SK-N-MC (cell line): ENCODE results near the gene MYCBPAP.

ENCODE experiments used
- DNase-seq: peaks from one replicate; pipeline ENCODE4 v3.0.0-alpha.2; 2011; ENCODE audit warnings: low read depth, low spot score
- H3K27ac ChIP-seq: fragments of 200-600 bp; sonication (generic); 2 replicates; pipeline ENCODE4 v1.5.1; 2016; ENCODE audit warnings: mixed run types
- H3K36me3 ChIP-seq: fragments of 200-600 bp; sonication (generic); 2 replicates; pipeline ENCODE4 v1.6.1; 2017; ENCODE audit warnings: antibody characterized with exemption, low read length, mixed read lengths; ENCODE audit not compliant: insufficient read depth
- H3K4me3 ChIP-seq: fragments of 200-600 bp; sonication (generic); 2 replicates; pipeline ENCODE4 v1.5.1; 2016
- H3K9ac ChIP-seq: fragments of 200-600 bp; sonication (generic); 2 replicates; pipeline ENCODE4 v1.8.0; 2017; ENCODE audit warnings: mixed run types, mixed read lengths; ENCODE audit not compliant: insufficient read length
- H3K9me3 ChIP-seq: fragments of 200-600 bp; sonication (generic); 2 replicates; pipeline ENCODE4 v1.6.1; 2017; ENCODE audit warnings: low read depth, mild to moderate bottlenecking, antibody characterized with exemption, low read length, moderate library complexity, mixed read lengths
- EZH2 ChIP-seq: fragments of 200-600 bp; sonication (generic); IDR thresholded peaks from one replicate; pipeline ENCODE4 v1.6.1; 2017; ENCODE audit warnings: antibody characterized with exemption
- FOXP2 ChIP-seq: optimal IDR thresholded peaks from 2 replicates; pipeline ENCODE3; 2011; ENCODE audit warnings: mild to moderate bottlenecking, moderate library complexity; ENCODE audit not compliant: insufficient read depth; ENCODE audit errors: extremely low read length, control extremely low read depth
- POLR2AphosphoS5 ChIP-seq: IDR thresholded peaks from 2 replicates; pipeline ENCODE4 v1.6.1; 2012; ENCODE audit warnings: mild to moderate bottlenecking, low read depth, low read length, borderline replicate concordance

The MYCBPAP gene

DNA sequence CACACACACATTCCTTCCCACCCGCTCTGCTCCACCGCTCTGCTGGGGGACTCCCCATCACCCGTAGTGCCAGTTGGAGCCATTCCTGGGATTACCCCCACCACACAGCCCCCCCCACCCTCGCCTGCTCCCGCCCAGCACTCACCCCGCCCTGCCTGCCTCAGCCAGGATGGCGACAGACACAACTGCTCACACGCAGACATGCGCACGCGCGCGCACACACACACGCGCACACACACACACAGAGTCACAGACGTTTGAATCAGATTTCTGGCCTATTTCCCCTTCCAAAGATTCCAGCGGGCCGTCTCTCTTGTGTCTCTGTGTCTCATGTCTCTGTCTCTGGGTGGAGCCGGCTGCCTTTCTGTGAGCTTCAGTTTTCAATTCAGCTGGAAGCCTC lies 56.7 kb downstream of the MYCBPAP start:
- Histone ChIP-seq H3K36me3 (no peaks in the 10 kb centered on the region), H3K4me3 (peak overlapping the region; percentile 90), H3K9ac (peak overlapping the region; percentile 84), H3K9me3 (no peaks in the 10 kb centered on the region), H3K27ac (peak overlapping the region; percentile 96)
- TF ChIP-seq POLR2AphosphoS5 (peak; percentile 51; the same call in 1 of the 2 replicates), FOXP2 (no peak), EZH2 (no peak)
- DNase-seq, result no peak

DNA sequence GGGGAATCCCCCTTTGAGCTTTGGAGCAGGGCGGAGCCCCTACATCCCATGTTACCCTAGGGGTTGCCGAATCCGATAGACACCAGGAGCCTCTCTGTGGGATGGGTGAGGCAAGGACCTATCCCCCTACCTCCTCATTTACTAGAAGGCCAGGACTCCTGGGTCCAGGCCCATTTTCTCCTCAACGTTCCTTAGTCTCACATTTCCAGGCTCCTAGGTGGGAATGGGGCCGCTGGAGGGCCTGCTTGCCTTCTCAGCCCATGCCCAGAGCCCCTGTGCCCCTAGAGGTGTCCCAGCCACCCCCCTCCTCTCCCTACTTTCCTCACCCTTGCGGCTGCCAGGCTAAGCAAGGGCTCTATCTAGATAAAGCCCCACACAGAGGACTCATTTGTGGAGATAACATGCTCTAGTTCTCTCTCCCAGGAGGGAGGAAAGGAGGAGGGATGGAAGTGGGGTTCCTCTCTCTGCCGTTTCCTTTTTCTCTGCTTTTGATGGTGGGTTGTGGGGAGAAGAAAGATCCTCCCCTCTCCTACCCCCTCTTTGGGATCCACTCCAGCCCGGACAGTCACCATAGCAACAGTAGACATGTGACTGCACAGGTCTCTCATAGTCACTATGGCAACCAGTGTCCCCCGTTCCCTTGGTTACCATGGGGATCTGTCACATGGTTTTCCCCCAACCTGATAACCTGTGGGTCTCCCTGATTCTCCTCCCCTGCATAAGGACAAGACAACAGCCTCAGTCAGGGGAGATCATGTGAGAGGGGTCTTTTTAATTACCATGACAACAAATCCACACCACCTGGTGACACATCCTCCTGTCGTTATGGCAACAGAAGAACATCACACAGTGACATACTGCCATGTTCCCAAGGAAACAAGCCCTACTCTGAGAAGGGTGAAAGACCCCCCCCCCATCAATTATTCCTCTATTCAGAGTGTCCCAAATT lies 57.4 kb downstream of the MYCBPAP start:
- H3K9me3 ChIP-seq, result no peaks in the 10 kb centered on the region
- no peak for TF ChIP-seq EZH2
- TF ChIP-seq POLR2AphosphoS5, result no peak
- TF ChIP-seq FOXP2, result no peak
- peak overlapping the region; percentile 90 for H3K4me3 ChIP-seq
- no peaks in the 10 kb centered on the region for H3K36me3 ChIP-seq
- H3K9ac ChIP-seq, result peak overlapping the region; percentile 84
- H3K27ac ChIP-seq, result peak overlapping the region; percentile 96
- DNase-seq, result no peak

- no peak overlapping the region for H3K4me3 ChIP-seq
- DNase-seq, result no peak
- no peaks in the 10 kb centered on the region for H3K36me3 ChIP-seq
- TF ChIP-seq POLR2AphosphoS5, result no peak
- TF ChIP-seq FOXP2, result no peak
- no peak for TF ChIP-seq EZH2
- H3K9me3 ChIP-seq, result no peaks in the 10 kb centered on the region
- H3K9ac ChIP-seq, result no peak overlapping the region
- no peak overlapping the region for H3K27ac ChIP-seq
Observed at GRCh38 chr17:50566886-50567285, 58.6 kb downstream of the MYCBPAP start.

GRCh38 chr17:50568659-50569058 lies 60.4 kb downstream of the MYCBPAP start:
- no peak overlapping the region for H3K9ac ChIP-seq
- no peaks in the 10 kb centered on the region for H3K9me3 ChIP-seq
- H3K27ac ChIP-seq, result no peak overlapping the region
- DNase-seq, result no peak
- peaks cover 10% of the 10 kb centered on the region; the same call in 1 of the 2 replicates for H3K36me3 ChIP-seq
- H3K4me3 ChIP-seq, result no peak overlapping the region
- no peak for TF ChIP-seq EZH2
- no peak for TF ChIP-seq POLR2AphosphoS5
- TF ChIP-seq FOXP2, result no peak

GRCh38 chr17:50569592-50569991 lies 61.4 kb downstream of the MYCBPAP start:
- no peak for DNase-seq
- no peak overlapping the region for H3K4me3 ChIP-seq
- H3K9ac ChIP-seq, result no peak overlapping the region
- H3K36me3 ChIP-seq, result peaks cover 14% of the 10 kb centered on the region; the same call in 1 of the 2 replicates
- TF ChIP-seq FOXP2, result no peak
- TF ChIP-seq EZH2, result no peak
- no peak for TF ChIP-seq POLR2AphosphoS5
- no peak overlapping the region for H3K27ac ChIP-seq
- no peaks in the 10 kb centered on the region for H3K9me3 ChIP-seq

DNA sequence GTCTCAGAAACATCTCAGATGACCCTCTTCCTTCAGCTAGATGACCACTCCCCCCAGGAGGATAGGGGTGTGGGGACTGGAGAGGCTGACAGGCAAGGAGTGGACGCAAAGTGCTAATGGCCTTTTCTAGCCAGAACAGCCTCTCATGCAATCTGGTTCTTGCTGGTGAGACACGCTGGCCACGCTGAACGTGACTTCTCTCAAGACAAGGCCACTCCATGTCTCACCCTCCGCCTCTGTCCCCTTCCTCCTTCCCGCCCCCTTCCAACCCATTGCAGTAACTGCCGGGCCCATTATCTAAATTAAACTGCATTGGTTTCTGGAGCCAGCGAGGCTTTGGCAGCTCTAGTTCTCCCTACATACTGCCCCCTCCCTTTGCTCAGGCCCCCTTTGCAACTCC lies 61.8 kb downstream of the MYCBPAP start:
- H3K9ac ChIP-seq, result no peak overlapping the region
- no peak for DNase-seq
- TF ChIP-seq POLR2AphosphoS5 (no peak), FOXP2 (no peak), EZH2 (no peak)
- H3K27ac ChIP-seq, result no peak overlapping the region
- no peak overlapping the region for H3K4me3 ChIP-seq
- no peaks in the 10 kb centered on the region for H3K9me3 ChIP-seq
- peaks cover 17% of the 10 kb centered on the region; the same call in 1 of the 2 replicates for H3K36me3 ChIP-seq

DNA sequence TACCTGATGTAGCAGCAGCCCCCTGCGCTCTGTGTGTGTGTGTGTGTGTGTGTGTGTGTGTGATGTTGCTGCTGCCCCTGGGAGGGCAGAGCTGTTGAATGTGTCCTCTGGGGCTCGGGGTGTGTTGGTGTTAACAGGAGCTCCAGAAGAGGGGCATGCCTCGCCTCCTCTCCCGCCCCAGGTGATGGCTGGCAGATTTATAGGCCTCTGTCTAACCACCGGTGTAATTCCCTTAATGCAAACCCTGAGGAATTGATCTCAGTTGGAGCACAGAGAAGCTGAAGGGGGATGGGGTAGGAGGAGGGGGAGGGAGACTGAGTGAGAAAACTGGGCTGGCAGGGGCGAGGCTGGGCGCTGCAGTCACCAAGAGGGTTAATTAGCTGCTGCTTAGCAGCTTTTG lies 62.3 kb downstream of the MYCBPAP start:
- no peak for TF ChIP-seq FOXP2
- no peak for TF ChIP-seq POLR2AphosphoS5
- TF ChIP-seq EZH2, result no peak
- Histone ChIP-seq H3K9me3 (no peaks in the 10 kb centered on the region), H3K27ac (no peak overlapping the region), H3K4me3 (no peak overlapping the region), H3K9ac (no peak overlapping the region), H3K36me3 (peaks cover 17% of the 10 kb centered on the region; the same call in 1 of the 2 replicates)
- DNase-seq, result no peak

GRCh38 chr17:50571681-50572080 lies 63.4 kb downstream of the MYCBPAP start:
- TF ChIP-seq FOXP2, result no peak
- no peak for TF ChIP-seq POLR2AphosphoS5
- TF ChIP-seq EZH2, result no peak
- no peaks in the 10 kb centered on the region for H3K9me3 ChIP-seq
- H3K9ac ChIP-seq, result no peak overlapping the region
- no peak for DNase-seq
- H3K4me3 ChIP-seq, result no peak overlapping the region
- H3K36me3 ChIP-seq, result peaks cover 17% of the 10 kb centered on the region; the same call in 1 of the 2 replicates
- H3K27ac ChIP-seq, result no peak overlapping the region
